ENCODE data around the gene YDJC. TPM values are rescaled to one million over a fixed set of nuclear protein-coding genes. Genes with fewer than 3 reads are reported as not detected.
A peak's percentile ranks its signal among the peaks of the same experiment; 100 is the strongest.

The YDJC gene
- total and polyA plus RNA-seq, 2 of the 13 experiments (the other 11 are each of a cell fraction or from before 2014, with no cell fraction given): 15.3 to 32.0 TPM

DNA sequence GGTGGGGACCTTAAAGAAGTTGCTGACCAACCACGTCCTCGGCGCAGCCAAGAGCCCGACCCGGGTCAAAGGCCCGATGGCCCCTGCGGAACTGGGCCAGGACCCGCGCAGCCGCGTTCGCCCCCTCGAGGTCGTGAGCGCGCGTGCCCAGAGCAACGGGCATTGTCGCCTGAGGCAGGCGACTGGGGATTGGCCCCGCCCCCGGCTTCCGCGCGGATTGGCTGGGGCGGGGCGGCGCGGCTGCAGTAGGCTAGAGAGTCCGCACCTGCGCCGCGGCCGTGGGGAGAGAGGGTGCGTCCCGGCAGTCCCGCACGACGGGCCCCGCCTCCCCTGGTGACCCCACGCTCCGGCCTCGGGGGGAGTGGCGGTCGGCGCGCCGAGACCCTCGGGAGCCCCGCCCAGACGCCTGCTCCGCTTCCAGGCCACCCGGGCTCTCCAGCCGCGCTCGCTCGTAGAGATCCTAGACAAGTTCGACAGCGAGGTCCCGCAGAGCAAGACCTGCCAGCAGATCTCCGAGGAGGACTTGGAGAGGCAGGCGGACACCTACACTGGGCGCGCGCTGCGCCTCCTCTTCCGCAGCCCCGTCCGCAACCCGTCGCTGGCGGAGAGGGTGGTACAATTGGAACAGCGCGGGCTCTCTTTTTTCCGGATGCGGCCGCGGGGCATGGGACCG is 27.7 kb upstream of the YDJC start (continued):
- TF ChIP-seq KLF16 (CRISPR knock-in tag; IDR thresholded peaks at IDR 0.05) (peak in 1 of 2 experiments; percentile 39; a peak in 1 of 4 replicates), PCBP2 (optimal IDR thresholded peaks at IDR 0.05; ENCODE audit: low read depth, low read length, poor library complexity, severe bottlenecking) (no peak), ZNF766 (CRISPR knock-in tag; IDR thresholded peaks at IDR 0.05; ENCODE audit: borderline replicate concordance) (0 out of 2 replicates have a peak, but pooled peaks have one; percentile 21), ZBTB8A (CRISPR knock-in tag; IDR thresholded peaks at IDR 0.05; ENCODE audit: borderline replicate concordance, low read depth) (no peak), ZC3H13 (CRISPR knock-in tag; IDR thresholded peaks at IDR 0.05) (no peak), EEA1 (CRISPR knock-in tag; IDR thresholded peaks at IDR 0.05; ENCODE audit: borderline replicate concordance) (0 out of 2 replicates have a peak, but pooled peaks have one; percentile 33), PRPF4 (IDR thresholded peaks at IDR 0.05; ENCODE audit: low read depth, low read length, poor library complexity, severe bottlenecking) (no peak), SP2 (CRISPR knock-in tag; IDR thresholded peaks at IDR 0.05) (0 out of 2 replicates have a peak, but pooled peaks have one; percentile 49), ZNF256 (CRISPR knock-in tag; conservative IDR thresholded peaks at IDR 0.05) (no peak), KLF12 (CRISPR knock-in tag; IDR thresholded peaks at IDR 0.05; ENCODE audit: borderline replicate concordance) (no peak), KAT8 (CRISPR knock-in tag; IDR thresholded peaks at IDR 0.05) (no peak; the same call in 1 of the 2 replicates), ZBTB7B (CRISPR knock-in tag; IDR thresholded peaks at IDR 0.05) (peak; percentile 55; the same call in 1 of the 2 replicates), ZFP37 (CRISPR knock-in tag; IDR thresholded peaks at IDR 0.05; ENCODE audit: borderline replicate concordance) (no peak), THYN1 (CRISPR knock-in tag; IDR thresholded peaks at IDR 0.05; ENCODE audit: borderline replicate concordance, low read depth) (no peak), SIX4 (CRISPR knock-in tag; IDR thresholded peaks at IDR 0.05) (no peak), CBFB (CRISPR knock-in tag; IDR thresholded peaks at IDR 0.05) (no peak), SNRNP70 (IDR thresholded peaks at IDR 0.05; ENCODE audit: low read depth, low read length) (no peak), NFIC (IDR thresholded peaks at IDR 0.05; ENCODE audit: low read length) (no peak), SRSF9 (IDR thresholded peaks at IDR 0.05; ENCODE audit: borderline replicate concordance, insufficient read depth, low read depth, low read length, poor library complexity, severe bottlenecking) (no peak), NCOA1 (CRISPR knock-in tag; IDR thresholded peaks at IDR 0.05) (peak; percentile 24; the same call in 1 of the 2 replicates), TBX3 (IDR thresholded peaks at IDR 0.05; ENCODE audit: borderline replicate concordance) (no peak), HOXA3 (CRISPR knock-in tag; IDR thresholded peaks at IDR 0.05) (peak; percentile 80; the same call in 1 of the 2 replicates)
- TF ChIP-seq, protein P1, sequence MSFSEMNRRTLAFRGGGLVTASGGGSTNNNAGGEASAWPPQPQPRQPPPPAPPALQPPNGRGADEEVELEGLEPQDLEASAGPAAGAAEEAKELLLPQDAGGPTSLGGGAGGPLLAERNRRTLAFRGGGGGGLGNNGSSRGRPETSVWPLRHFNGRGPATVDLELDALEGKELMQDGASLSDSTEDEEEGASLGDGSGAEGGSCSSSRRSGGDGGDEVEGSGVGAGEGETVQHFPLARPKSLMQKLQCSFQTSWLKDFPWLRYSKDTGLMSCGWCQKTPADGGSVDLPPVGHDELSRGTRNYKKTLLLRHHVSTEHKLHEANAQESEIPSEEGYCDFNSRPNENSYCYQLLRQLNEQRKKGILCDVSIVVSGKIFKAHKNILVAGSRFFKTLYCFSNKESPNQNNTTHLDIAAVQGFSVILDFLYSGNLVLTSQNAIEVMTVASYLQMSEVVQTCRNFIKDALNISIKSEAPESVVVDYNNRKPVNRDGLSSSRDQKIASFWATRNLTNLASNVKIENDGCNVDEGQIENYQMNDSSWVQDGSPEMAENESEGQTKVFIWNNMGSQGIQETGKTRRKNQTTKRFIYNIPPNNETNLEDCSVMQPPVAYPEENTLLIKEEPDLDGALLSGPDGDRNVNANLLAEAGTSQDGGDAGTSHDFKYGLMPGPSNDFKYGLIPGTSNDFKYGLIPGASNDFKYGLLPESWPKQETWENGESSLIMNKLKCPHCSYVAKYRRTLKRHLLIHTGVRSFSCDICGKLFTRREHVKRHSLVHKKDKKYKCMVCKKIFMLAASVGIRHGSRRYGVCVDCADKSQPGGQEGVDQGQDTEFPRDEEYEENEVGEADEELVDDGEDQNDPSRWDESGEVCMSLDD (CRISPR knock-in tag; IDR thresholded peaks at IDR 0.05; ENCODE audit: borderline replicate concordance): no peak
- TF ChIP-seq, protein P2, sequence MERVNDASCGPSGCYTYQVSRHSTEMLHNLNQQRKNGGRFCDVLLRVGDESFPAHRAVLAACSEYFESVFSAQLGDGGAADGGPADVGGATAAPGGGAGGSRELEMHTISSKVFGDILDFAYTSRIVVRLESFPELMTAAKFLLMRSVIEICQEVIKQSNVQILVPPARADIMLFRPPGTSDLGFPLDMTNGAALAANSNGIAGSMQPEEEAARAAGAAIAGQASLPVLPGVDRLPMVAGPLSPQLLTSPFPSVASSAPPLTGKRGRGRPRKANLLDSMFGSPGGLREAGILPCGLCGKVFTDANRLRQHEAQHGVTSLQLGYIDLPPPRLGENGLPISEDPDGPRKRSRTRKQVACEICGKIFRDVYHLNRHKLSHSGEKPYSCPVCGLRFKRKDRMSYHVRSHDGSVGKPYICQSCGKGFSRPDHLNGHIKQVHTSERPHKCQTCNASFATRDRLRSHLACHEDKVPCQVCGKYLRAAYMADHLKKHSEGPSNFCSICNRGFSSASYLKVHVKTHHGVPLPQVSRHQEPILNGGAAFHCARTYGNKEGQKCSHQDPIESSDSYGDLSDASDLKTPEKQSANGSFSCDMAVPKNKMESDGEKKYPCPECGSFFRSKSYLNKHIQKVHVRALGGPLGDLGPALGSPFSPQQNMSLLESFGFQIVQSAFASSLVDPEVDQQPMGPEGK (CRISPR knock-in tag; IDR thresholded peaks at IDR 0.05): no peak; the same call in 1 of the 2 replicates
- TF ChIP-seq, protein P3, sequence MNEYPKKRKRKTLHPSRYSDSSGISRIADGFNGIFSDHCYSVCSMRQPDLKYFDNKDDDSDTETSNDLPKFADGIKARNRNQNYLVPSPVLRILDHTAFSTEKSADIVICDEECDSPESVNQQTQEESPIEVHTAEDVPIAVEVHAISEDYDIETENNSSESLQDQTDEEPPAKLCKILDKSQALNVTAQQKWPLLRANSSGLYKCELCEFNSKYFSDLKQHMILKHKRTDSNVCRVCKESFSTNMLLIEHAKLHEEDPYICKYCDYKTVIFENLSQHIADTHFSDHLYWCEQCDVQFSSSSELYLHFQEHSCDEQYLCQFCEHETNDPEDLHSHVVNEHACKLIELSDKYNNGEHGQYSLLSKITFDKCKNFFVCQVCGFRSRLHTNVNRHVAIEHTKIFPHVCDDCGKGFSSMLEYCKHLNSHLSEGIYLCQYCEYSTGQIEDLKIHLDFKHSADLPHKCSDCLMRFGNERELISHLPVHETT (CRISPR knock-in tag; conservative IDR thresholded peaks at IDR 0.05): peak; percentile 47
